WTC11 (cell line): ENCODE data around the gene MRPL2. TPM values are rescaled to one million over a fixed set of nuclear protein-coding genes. Genes with fewer than 3 reads are reported as not detected.

Experiments
- ATAC-seq: fragments of 200-7000 bp; cut with Tn5 transposase; 2 replicates; pipeline ENCODE4 v1.10.0; 2021; ENCODE audit warnings: mild to moderate bottlenecking, moderate library complexity
- CTCF ChIA-PET: fragments of 300-600 bp; sonication (Branson Sonifier 250); formaldehyde crosslinking; loops from one replicate; lab custom pipeline; 2021; ENCODE audit warnings: antibody characterized with exemption; lab: Charles Lee
- POLR2A ChIA-PET: fragments of 350-600 bp; sonication (Branson Sonifier 250); formaldehyde crosslinking; loops from one replicate; lab custom pipeline; 2021; ENCODE audit warnings: antibody characterized with exemption; lab: Charles Lee
- DNase-seq: peaks from one replicate; pipeline ENCODE4 v3.0.0; 2021; ENCODE audit warnings: low spot score
- H3K27ac Mint-ChIP-seq: 2 replicates; pipeline ENCODE4 v1.8.0; 2021; ENCODE audit warnings: mixed read lengths
- H3K27me3 Mint-ChIP-seq: 2 replicates; pipeline ENCODE4 v1.8.0; 2021; ENCODE audit warnings: low read depth, mild to moderate bottlenecking, moderate library complexity, mixed read lengths
- H3K36me3 Mint-ChIP-seq: 2 replicates; pipeline ENCODE4 v1.8.0; 2021; ENCODE audit warnings: mixed read lengths
- H3K4me1 Mint-ChIP-seq: 2 replicates; pipeline ENCODE4 v1.8.0; 2022; ENCODE audit warnings: mixed read lengths
- H3K4me3 Mint-ChIP-seq: 2 replicates; pipeline ENCODE4 v1.8.0; 2021; ENCODE audit warnings: mild to moderate bottlenecking, moderate library complexity, mixed read lengths
- H3K9me3 Mint-ChIP-seq: 2 replicates; pipeline ENCODE4 v1.8.0; 2021; ENCODE audit warnings: mixed read lengths
- ARID4B ChIP-seq: sonication (generic); formaldehyde crosslinking; IDR thresholded peaks from 2 replicates; pipeline ENCODE4 v1.8.0; 2023; ENCODE audit warnings: missing genetic modification reagents, mild to moderate bottlenecking, borderline replicate concordance
- E2F5 ChIP-seq: sonication (generic); formaldehyde crosslinking; IDR thresholded peaks from 2 replicates; pipeline ENCODE4 v1.8.1; 2022; ENCODE audit warnings: mild to moderate bottlenecking, moderate library complexity, missing genetic modification reagents
- ERG ChIP-seq: fragments of 250-450 bp; sonication (Bioruptor Pico); IDR thresholded peaks from 2 replicates; pipeline ENCODE4 v1.8.0; 2021; ENCODE audit warnings: mild to moderate bottlenecking
- JAZF1 ChIP-seq: fragments of 250-450 bp; sonication (Bioruptor Pico); IDR thresholded peaks from 2 replicates; pipeline ENCODE4 v1.9.0; 2021; ENCODE audit warnings: moderate library complexity, mild to moderate bottlenecking, inconsistent platforms
- KAT7 ChIP-seq: sonication (generic); formaldehyde crosslinking; IDR thresholded peaks from 2 replicates; pipeline ENCODE4 v1.8.1; 2023; ENCODE audit warnings: missing genetic modification reagents, mild to moderate bottlenecking, borderline replicate concordance
- MYBL2 ChIP-seq: sonication (generic); formaldehyde crosslinking; IDR thresholded peaks from 2 replicates; pipeline ENCODE4 v1.8.1; 2023; ENCODE audit warnings: mild to moderate bottlenecking, moderate library complexity, missing genetic modification reagents
- SOX15 ChIP-seq: fragments of 250-450 bp; sonication (Bioruptor Pico); IDR thresholded peaks from 2 replicates; pipeline ENCODE4 v1.9.0; 2021; ENCODE audit warnings: mild to moderate bottlenecking
- STAT6 ChIP-seq: sonication (generic); formaldehyde crosslinking; conservative IDR thresholded peaks from 2 replicates; pipeline ENCODE4 v1.8.1; 2023; ENCODE audit warnings: mild to moderate bottlenecking, low read depth, missing genetic modification reagents, moderate library complexity
- TEAD1 ChIP-seq: sonication (generic); formaldehyde crosslinking; IDR thresholded peaks from 2 replicates; pipeline ENCODE4 v1.8.0; 2022; ENCODE audit warnings: mild to moderate bottlenecking, missing genetic modification reagents
- ZBTB21 ChIP-seq: sonication (generic); formaldehyde crosslinking; IDR thresholded peaks from 2 replicates; pipeline ENCODE4 v1.8.1; 2023; ENCODE audit warnings: mild to moderate bottlenecking, missing genetic modification reagents, borderline replicate concordance
- ZNF138 ChIP-seq: sonication (generic); formaldehyde crosslinking; conservative IDR thresholded peaks from 2 replicates; pipeline ENCODE4 v1.8.1; 2022; ENCODE audit warnings: mild to moderate bottlenecking, moderate library complexity, missing genetic modification reagents
- ZNF396 ChIP-seq: fragments of 250-450 bp; sonication (Bioruptor Pico); IDR thresholded peaks from 2 replicates; pipeline ENCODE4 v1.8.0; 2021; ENCODE audit warnings: mild to moderate bottlenecking, moderate library complexity, borderline replicate concordance
- total RNA-seq: library from RNA; stranded (reverse); gene quantifications from 3 replicates; pipeline ENCODE4 v1.2.3, GENCODE V29; 2021

MRPL2 gene
- total RNA-seq, 1 experiment from 2014 or later = 131 TPM

- H3K27me3 Mint-ChIP-seq = no peaks in the 10 kb centered on the region
- no peak overlapping the region for H3K4me3 Mint-ChIP-seq
- peak overlapping the region; percentile 26; the same call in 1 of the 2 replicates for H3K27ac Mint-ChIP-seq
- TF ChIP-seq SOX15 (CRISPR knock-in tag) = no peak
- TF ChIP-seq STAT6 (CRISPR knock-in tag) = no peak
- TF ChIP-seq KAT7 = no peak
- TF ChIP-seq ARID4B (CRISPR knock-in tag) = no peak
- TF ChIP-seq JAZF1 (CRISPR knock-in tag) = no peak
- TF ChIP-seq ZNF396 (CRISPR knock-in tag) = no peak
- no peak for TF ChIP-seq MYBL2 (CRISPR knock-in tag)
- H3K4me1 Mint-ChIP-seq = peaks cover 37% of the 10 kb centered on the region
- peaks cover 3% of the 10 kb centered on the region; the same call in 1 of the 2 replicates for H3K36me3 Mint-ChIP-seq
- ChIA-PET CTCF (interaction anchor here (0.6 kb wide), 1 partner anchor 38 kb away, joined by 3 read pairs; no protein-coding TSS in a partner anchor), POLR2A (interaction anchor here (1.6 kb wide), 1 partner anchor 30 kb away, joined by 3 read pairs; the partner anchor contains the start of gene PTK7)
- peak; percentile 40 for ATAC-seq
- no peak for DNase-seq
- H3K9me3 Mint-ChIP-seq = no peaks in the 10 kb centered on the region
Measured at GRCh38 chr6:43105538-43106222, 46.4 kb upstream of the MRPL2 start.

GRCh38 chr6:43103253-43103876, 44.1 kb upstream of the MRPL2 start:
- no peaks in the 10 kb centered on the region for H3K9me3 Mint-ChIP-seq
- ChIA-PET CTCF (no interaction called here), POLR2A (no interaction called here)
- TF ChIP-seq ERG (CRISPR knock-in tag) (no peak), E2F5 (no peak), ZNF138 (CRISPR knock-in tag) (no peak), STAT6 (CRISPR knock-in tag) (no peak), ZBTB21 (CRISPR knock-in tag) (no peak), TEAD1 (peak; percentile 41; the same call in 1 of the 2 replicates)
- peaks cover 45% of the 10 kb centered on the region for H3K4me1 Mint-ChIP-seq
- peaks cover 3% of the 10 kb centered on the region; the same call in 1 of the 2 replicates for H3K36me3 Mint-ChIP-seq
- H3K27me3 Mint-ChIP-seq = no peaks in the 10 kb centered on the region
- DNase-seq = no peak
- peak overlapping the region; percentile 6; the same call in 1 of the 2 replicates for H3K4me3 Mint-ChIP-seq
- peak overlapping the region; percentile 97 for H3K27ac Mint-ChIP-seq
- ATAC-seq = peak; percentile 93
